HepG2 (cell line): ENCODE results near the gene ZMYND8. TPM values are rescaled to one million over a fixed set of nuclear protein-coding genes. Genes with fewer than 3 reads are reported as not detected.
A peak's percentile ranks its signal among the peaks of the same experiment; 100 is the strongest.

ENCODE experiments used
- AGO1 ChIP-seq: fragments of 200-400 bp; formaldehyde crosslinking; IDR thresholded peaks from 2 replicates; pipeline ENCODE4 v1.6.1; 2017; ENCODE audit warnings: mild to moderate bottlenecking, low read depth, low read length, moderate library complexity; ENCODE audit not compliant: poor library complexity, severe bottlenecking
- ATRX ChIP-seq: sonication (generic); formaldehyde crosslinking; IDR thresholded peaks from 2 replicates; pipeline ENCODE4 v1.4.0; 2020; ENCODE audit warnings: missing genetic modification reagents, borderline replicate concordance
- CENPT ChIP-seq: sonication (generic); formaldehyde crosslinking; IDR thresholded peaks from 2 replicates; pipeline ENCODE4 v1.8.0; 2022; ENCODE audit warnings: low read depth, mild to moderate bottlenecking, moderate library complexity, missing genetic modification reagents
- CREB1 ChIP-seq, 2 experiments: fragments of 450-650 bp in 1 of 2; IDR thresholded peaks; 2 replicates each; pipeline ENCODE4 v1.6.1; 2016 to 2017; ENCODE audit warnings: control low read depth in 1 of 2, mild to moderate bottlenecking in 1 of 2, missing compliant biosample characterization in 1 of 2, missing genetic modification characterization in 1 of 2
- POLR2AphosphoS2 ChIP-seq: IDR thresholded peaks from 2 replicates; pipeline ENCODE4 v1.6.1; 2011; ENCODE audit warnings: low read depth, low read length, improper control_type of control experiment
- SP4 ChIP-seq: sonication (generic); formaldehyde crosslinking; IDR thresholded peaks from 2 replicates; pipeline ENCODE4 v1.8.1; 2023; ENCODE audit warnings: mild to moderate bottlenecking, missing genetic modification reagents
- ZBTB21 ChIP-seq: sonication (generic); formaldehyde crosslinking; IDR thresholded peaks from 2 replicates; pipeline ENCODE4 v1.4.0; 2020; ENCODE audit warnings: missing genetic modification reagents
- ZFX ChIP-seq: sonication (generic); formaldehyde crosslinking; IDR thresholded peaks from 2 replicates; pipeline ENCODE4 v1.4.0; 2020; ENCODE audit warnings: mild to moderate bottlenecking, low read depth, missing genetic modification reagents, moderate library complexity
- ZNF317 ChIP-seq: sonication (generic); formaldehyde crosslinking; IDR thresholded peaks from 2 replicates; pipeline ENCODE4 v1.5.0; 2020; ENCODE audit warnings: mild to moderate bottlenecking, missing genetic modification reagents
- ZSCAN20 ChIP-seq: sonication (generic); formaldehyde crosslinking; IDR thresholded peaks from 2 replicates; pipeline ENCODE4 v1.4.0; 2020; ENCODE audit warnings: missing genetic modification reagents, mild to moderate bottlenecking, borderline replicate concordance
- polyA plus RNA-seq, 8 experiments: library from polyadenylated mRNA; depleted of rRNA in 3 of 8; stranded (reverse) in 7 of 8; unstranded in 1 of 8; fragments of >200 nt; fragmentation: Illumina TruSeq in 4 of 8; extraction: Trizol in 4 of 8; gene quantifications; 2 replicates each; pipeline versions ENCODE4 v1.2.1 to v1.2.3, GENCODE V29; 2011 to 2016; ENCODE audit warnings: low read depth in 4 of 8, missing spikeins in 1 of 8, mixed read lengths in 1 of 8; ENCODE audit not compliant: insufficient read depth in 1 of 8
- total RNA-seq, 5 experiments: library from RNA; depleted of rRNA; stranded (reverse); fragments of >200 nt; fragmentation: Illumina TruSeq; extraction: Trizol; gene quantifications; 2 replicates each; pipeline ENCODE4 v1.2.3, GENCODE V29; 2016; ENCODE audit warnings: low read depth in 1 of 5
- TF ChIP-seq, protein P1 (sequence below): sonication (generic); formaldehyde crosslinking; IDR thresholded peaks from 2 replicates; pipeline ENCODE4 v1.5.1; 2020; ENCODE audit warnings: missing genetic modification reagents, mild to moderate bottlenecking, borderline replicate concordance
- TF ChIP-seq, protein P2 (sequence below): sonication (generic); formaldehyde crosslinking; conservative IDR thresholded peaks from 2 replicates; pipeline ENCODE4 v1.5.0; 2020; ENCODE audit warnings: missing genetic modification reagents
- TF ChIP-seq, protein P3 (sequence below): IDR thresholded peaks from 2 replicates; pipeline ENCODE4 v1.6.1; 2016; ENCODE audit warnings: low read depth, control low read depth

ZMYND8 gene
- total and polyA plus RNA-seq, 2 of the 13 experiments (the other 11 are each of a cell fraction or from before 2014, with no cell fraction given): 53.9 to 84.7 TPM

DNA sequence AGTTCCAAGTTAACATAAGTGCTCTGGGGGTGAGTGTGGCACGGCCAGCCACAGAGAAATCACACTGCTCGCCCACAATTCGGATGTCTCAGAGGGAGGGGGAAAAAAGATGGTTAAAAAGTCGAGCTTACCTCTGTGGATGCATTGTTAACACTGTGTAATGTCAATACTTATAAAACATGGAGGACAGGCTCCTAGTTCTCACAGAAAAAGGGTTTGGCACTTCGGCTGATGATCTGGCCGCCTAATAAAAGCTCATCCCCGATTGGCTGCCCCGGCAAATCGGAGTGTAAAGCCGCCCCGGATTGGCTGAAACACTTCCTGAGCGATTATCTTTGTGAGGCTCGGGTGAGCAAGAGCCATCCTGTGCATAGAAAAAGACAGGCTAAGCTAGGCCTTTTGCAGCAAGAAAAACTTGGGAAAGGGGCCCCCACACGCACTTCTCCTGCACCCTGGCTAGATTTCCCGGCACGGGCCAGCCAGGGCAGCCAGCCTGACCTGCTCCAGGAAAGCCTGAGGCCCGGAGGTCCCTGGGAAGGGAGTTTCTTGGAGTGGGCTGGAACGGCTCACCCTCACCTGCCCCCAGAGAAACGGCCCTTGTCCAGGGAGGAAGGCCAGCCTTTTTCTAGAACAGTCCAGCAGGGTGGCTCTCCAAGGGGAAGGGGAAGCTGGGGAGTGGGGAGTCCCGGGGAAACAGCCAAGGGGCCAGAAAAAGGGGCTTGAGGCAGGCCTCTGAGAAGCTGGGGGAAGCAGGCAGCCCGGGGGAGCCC is at the start of gene ZMYND8 (continued):
- TF ChIP-seq, protein P1, sequence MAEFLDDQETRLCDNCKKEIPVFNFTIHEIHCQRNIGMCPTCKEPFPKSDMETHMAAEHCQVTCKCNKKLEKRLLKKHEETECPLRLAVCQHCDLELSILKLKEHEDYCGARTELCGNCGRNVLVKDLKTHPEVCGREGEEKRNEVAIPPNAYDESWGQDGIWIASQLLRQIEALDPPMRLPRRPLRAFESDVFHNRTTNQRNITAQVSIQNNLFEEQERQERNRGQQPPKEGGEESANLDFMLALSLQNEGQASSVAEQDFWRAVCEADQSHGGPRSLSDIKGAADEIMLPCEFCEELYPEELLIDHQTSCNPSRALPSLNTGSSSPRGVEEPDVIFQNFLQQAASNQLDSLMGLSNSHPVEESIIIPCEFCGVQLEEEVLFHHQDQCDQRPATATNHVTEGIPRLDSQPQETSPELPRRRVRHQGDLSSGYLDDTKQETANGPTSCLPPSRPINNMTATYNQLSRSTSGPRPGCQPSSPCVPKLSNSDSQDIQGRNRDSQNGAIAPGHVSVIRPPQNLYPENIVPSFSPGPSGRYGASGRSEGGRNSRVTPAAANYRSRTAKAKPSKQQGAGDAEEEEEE: no peak
- TF ChIP-seq ZBTB21 (CRISPR knock-in tag) (0 out of 2 replicates have a peak, but pooled peaks have one; percentile 18), ZNF317 (CRISPR knock-in tag) (peak; percentile 84), POLR2AphosphoS2 (no peak; the same call in 1 of the 2 replicates), ZFX (CRISPR knock-in tag) (no peak), ZSCAN20 (CRISPR knock-in tag) (no peak), SP4 (CRISPR knock-in tag) (no peak), CREB1 (IDR thresholded peaks at IDR 0.05) (peak; percentile 78), CREB1 (CRISPR knock-in tag; IDR thresholded peaks at IDR 0.05) (peak; percentile 74), CENPT (no peak), AGO1 (no peak), ATRX (CRISPR knock-in tag) (no peak)
- TF ChIP-seq, protein P2, sequence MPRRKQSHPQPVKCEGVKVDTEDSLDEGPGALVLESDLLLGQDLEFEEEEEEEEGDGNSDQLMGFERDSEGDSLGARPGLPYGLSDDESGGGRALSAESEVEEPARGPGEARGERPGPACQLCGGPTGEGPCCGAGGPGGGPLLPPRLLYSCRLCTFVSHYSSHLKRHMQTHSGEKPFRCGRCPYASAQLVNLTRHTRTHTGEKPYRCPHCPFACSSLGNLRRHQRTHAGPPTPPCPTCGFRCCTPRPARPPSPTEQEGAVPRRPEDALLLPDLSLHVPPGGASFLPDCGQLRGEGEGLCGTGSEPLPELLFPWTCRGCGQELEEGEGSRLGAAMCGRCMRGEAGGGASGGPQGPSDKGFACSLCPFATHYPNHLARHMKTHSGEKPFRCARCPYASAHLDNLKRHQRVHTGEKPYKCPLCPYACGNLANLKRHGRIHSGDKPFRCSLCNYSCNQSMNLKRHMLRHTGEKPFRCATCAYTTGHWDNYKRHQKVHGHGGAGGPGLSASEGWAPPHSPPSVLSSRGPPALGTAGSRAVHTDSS (CRISPR knock-in tag): no peak
- TF ChIP-seq, protein P3, sequence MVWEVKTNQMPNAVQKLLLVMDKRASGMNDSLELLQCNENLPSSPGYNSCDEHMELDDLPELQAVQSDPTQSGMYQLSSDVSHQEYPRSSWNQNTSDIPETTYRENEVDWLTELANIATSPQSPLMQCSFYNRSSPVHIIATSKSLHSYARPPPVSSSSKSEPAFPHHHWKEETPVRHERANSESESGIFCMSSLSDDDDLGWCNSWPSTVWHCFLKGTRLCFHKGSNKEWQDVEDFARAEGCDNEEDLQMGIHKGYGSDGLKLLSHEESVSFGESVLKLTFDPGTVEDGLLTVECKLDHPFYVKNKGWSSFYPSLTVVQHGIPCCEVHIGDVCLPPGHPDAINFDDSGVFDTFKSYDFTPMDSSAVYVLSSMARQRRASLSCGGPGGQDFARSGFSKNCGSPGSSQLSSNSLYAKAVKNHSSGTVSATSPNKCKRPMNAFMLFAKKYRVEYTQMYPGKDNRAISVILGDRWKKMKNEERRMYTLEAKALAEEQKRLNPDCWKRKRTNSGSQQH (CRISPR knock-in tag): no peak; the same call in none of the 2 replicates
